Sigmoid colon (tissue), 7 donors: ENCODE data around the gene SYNPO2. TPM values are rescaled to one million over a fixed set of nuclear protein-coding genes. Genes with fewer than 3 reads are reported as not detected.

Experiments used
- DNase-seq: peaks from one replicate; pipeline ENCODE4 v3.0.0-alpha.2; 2019
- H3K27ac ChIP-seq, 4 donors: fragments of 200-600 bp; sonication (generic); one replicate each; pipeline ENCODE4 v1.5.1; 2016 to 2019; ENCODE audit warnings: mild to moderate bottlenecking in 1 of 4
- H3K27me3 ChIP-seq, 3 donors: fragments of 200-600 bp; sonication (generic); one replicate each; pipeline ENCODE4 v1.5.1; 2019; ENCODE audit warnings: mild to moderate bottlenecking in 1 of 3
- H3K36me3 ChIP-seq, 4 donors: fragments of 200-600 bp; sonication (generic); one replicate each; pipeline ENCODE4 v1.5.1; 2016 to 2019
- H3K4me1 ChIP-seq, 4 donors: fragments of 200-600 bp; sonication (generic); one replicate each; pipeline ENCODE4 v1.5.1; 2017 to 2019
- H3K4me3 ChIP-seq, 4 donors: fragments of 200-600 bp; sonication (generic); one replicate each; pipeline ENCODE4 v1.5.1; 2017 to 2019; ENCODE audit warnings: mild to moderate bottlenecking in 2 of 4, moderate library complexity in 1 of 4
- H3K9me3 ChIP-seq, 4 donors: fragments of 200-600 bp in 3 of 4; sonication (generic) in 3 of 4; one replicate each; pipeline versions ENCODE4 v1.5.1 to v1.6.1; 2013 to 2019
- CTCF ChIP-seq, 4 experiments: fragments of 450-650 bp in 3 of 4; fragments of 200-600 bp in 1 of 4; IDR thresholded peaks; one replicate each; pipeline ENCODE4 v1.5.1; 2016 to 2019; ENCODE audit warnings: antibody characterized with exemption in 4 of 4, mild to moderate bottlenecking in 3 of 4, moderate library complexity in 2 of 4
- EP300 ChIP-seq, 4 donors: sonication (generic); formaldehyde crosslinking; IDR thresholded peaks; one replicate each; pipeline ENCODE4 v1.6.1; 2017; ENCODE audit warnings: antibody characterized with exemption in 4 of 4
- POLR2A ChIP-seq, 2 donors: fragments of 450-650 bp; IDR thresholded peaks; one replicate each; pipeline ENCODE4 v1.6.1; 2016; ENCODE audit warnings: antibody characterized with exemption in 2 of 2, mild to moderate bottlenecking in 2 of 2, moderate library complexity in 2 of 2
- POLR2AphosphoS5 ChIP-seq, 4 donors: sonication (generic); formaldehyde crosslinking; IDR thresholded peaks; one replicate each; pipeline ENCODE4 v1.6.1; 2017; ENCODE audit warnings: antibody characterized with exemption in 4 of 4
- WGBS, 2 donors: extraction: QIAGEN DNeasy Blood & Tissue Kit; methylation state at CpG; one replicate each; pipeline ENCODE4 v1.1.7; 2013; 5-methylcytosine and 5-hydroxymethylcytosine counted together
- intact Hi-C: fragments of 100-400 bp; cut with DNase I; formaldehyde crosslinking; loops from one replicate; pipeline ENCODE4 v1.15.1; 2023
- polyA plus RNA-seq, 3 donors: library from polyadenylated mRNA; stranded (reverse); fragments of 200-250 nt; gene quantifications; one replicate each; pipeline ENCODE4 v1.2.3, GENCODE V29; 2013
- total RNA-seq, 4 donors: library from RNA; depleted of rRNA; stranded (reverse); fragments of >200 nt; gene quantifications; one replicate each; pipeline ENCODE4 v1.1.0, GENCODE V29; 2016
- donor health status: healthy with polysubstance abuse.
- donor health status: Bipolar disorder and iron deficiency.
- donor health status: healthy.

Gene SYNPO2
- total and polyA plus RNA-seq, 7 donors: 2.1 to 1,591 (median 611) TPM

DNA sequence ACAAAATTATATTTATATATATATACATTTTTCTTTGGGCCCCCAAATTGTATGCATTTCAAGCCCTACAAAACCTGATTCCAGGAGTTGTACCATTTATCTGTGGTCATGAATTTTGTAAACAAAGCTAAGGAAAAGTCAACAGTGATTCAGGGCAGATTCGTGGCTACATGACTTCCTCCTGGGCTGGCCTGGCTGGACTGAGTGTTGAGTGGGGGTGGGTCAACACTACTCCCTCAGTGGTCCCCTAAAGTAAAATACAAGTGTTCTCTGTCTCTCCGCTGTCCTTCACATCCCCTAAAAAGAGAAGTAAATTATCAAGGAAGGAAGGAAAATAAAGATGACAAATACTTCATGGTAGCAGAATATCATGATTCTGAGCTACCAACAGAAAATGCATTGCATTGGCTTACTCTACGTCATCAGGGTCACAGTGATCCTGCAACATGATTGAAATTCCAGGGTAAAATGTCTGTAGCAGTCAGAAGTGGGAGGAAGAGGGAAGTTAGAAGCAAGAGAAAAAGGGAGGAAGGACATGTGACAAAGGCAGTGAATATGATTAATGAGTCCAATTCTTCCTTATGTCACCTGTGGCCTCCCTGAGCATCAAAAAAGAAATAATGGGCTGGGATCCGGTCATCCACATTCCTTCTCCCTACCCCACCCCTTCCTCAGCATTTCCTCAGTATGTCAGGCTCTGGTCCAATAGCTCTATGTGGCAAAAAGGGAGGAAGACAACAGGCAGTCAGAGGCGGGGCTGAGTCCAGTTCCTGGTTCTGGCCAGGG is 204.6 kb downstream of the SYNPO2 start:
- no peak for DNase-seq
- intact Hi-C loops: no loop called here
- no peaks in the 10 kb centered on the region for H3K9me3 ChIP-seq
- TF ChIP-seq POLR2A (IDR thresholded peaks at IDR 0.05) (no peak), CTCF (IDR thresholded peaks at IDR 0.05) (no peak), POLR2AphosphoS5 (IDR thresholded peaks at IDR 0.05) (no peak), EP300 (IDR thresholded peaks at IDR 0.05) (no peak)
- no peaks in the 10 kb centered on the region for H3K36me3 ChIP-seq
- peaks cover 0 to 5% (median 0%) of the 10 kb centered on the region in 4 donors for H3K4me1 ChIP-seq
- H3K4me3 ChIP-seq: no peak overlapping the region
- no peaks in the 10 kb centered on the region for H3K27me3 ChIP-seq
- 60 to 72% methylated on average over 5 of the region's 5 CpGs for WGBS, 2 donors
- no peak overlapping the region for H3K27ac ChIP-seq

DNA sequence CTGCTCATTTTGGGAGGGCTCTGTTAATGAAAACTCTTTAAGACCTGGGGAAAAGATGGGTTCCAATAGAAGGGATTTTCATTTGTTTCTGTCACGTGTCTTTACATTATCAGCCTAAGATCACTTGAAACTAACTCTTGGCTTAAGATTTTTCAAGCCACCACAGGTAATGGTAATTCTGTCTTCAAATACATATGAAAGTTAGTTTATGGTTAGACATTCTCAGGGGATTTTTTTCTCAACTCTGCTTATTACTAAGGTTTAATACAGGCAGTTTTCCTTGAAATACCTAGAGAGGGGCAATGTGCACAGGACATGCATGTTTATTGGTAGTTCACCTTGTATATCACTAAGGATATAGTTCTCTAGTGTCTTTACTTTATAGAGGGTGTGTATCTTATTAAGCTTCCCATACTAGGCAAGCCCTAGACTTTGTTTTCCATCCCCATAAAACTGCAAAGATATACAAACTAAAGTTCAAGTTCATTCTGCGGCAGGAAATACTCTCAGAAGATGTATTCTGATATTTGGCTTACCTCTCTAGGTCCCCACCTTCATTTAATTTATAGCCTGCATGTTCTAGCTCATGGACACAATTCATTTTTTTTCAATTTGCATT is 208.7 kb downstream of the SYNPO2 start:
- 24 to 59% methylated on average over 2 of the region's 2 CpGs for WGBS, 2 donors
- Histone ChIP-seq H3K36me3 (no peaks in the 10 kb centered on the region), H3K27ac (no peak overlapping the region), H3K9me3 (no peaks in the 10 kb centered on the region), H3K4me1 (peaks cover 0 to 10% (median 3%) of the 10 kb centered on the region in 4 donors), H3K4me3 (no peak overlapping the region), H3K27me3 (no peaks in the 10 kb centered on the region)
- no peak for DNase-seq
- intact Hi-C loops: no loop called here
- TF ChIP-seq POLR2A (IDR thresholded peaks at IDR 0.05) (no peak), CTCF (IDR thresholded peaks at IDR 0.05) (no peak), EP300 (IDR thresholded peaks at IDR 0.05) (no peak), POLR2AphosphoS5 (IDR thresholded peaks at IDR 0.05) (no peak)

DNA sequence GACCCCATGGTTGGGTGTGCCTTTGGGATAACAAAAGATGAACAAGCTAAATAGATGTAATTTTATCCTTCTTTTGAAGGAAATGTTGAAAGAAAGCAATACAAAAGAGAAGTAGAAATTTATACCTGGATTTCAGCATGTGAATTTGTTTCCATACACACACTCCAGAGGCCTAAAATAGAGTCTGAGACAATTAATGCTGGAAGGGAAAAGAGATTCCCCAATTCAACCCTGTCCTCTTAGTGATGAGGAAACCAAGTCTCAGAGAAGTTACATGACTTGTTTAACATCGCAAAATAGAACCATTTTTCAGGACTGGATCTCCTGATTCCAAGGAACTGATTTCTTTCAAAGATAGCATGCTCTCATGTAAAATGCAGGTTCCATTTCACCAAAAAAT is 209.7 kb downstream of the SYNPO2 start:
- Histone ChIP-seq H3K4me1 (peaks cover 0 to 16% (median 10%) of the 10 kb centered on the region in 4 donors), H3K36me3 (no peaks in the 10 kb centered on the region), H3K9me3 (no peaks in the 10 kb centered on the region), H3K4me3 (no peak overlapping the region), H3K27ac (no peak overlapping the region), H3K27me3 (no peaks in the 10 kb centered on the region)
- TF ChIP-seq POLR2A (IDR thresholded peaks at IDR 0.05) (no peak), POLR2AphosphoS5 (IDR thresholded peaks at IDR 0.05) (no peak), EP300 (IDR thresholded peaks at IDR 0.05) (no peak), CTCF (IDR thresholded peaks at IDR 0.05) (no peak)
- intact Hi-C loops: no loop called here
- DNase-seq: no peak
- 93 to 98% methylated on average over 1 of the region's 1 CpG for WGBS, 2 donors

DNA sequence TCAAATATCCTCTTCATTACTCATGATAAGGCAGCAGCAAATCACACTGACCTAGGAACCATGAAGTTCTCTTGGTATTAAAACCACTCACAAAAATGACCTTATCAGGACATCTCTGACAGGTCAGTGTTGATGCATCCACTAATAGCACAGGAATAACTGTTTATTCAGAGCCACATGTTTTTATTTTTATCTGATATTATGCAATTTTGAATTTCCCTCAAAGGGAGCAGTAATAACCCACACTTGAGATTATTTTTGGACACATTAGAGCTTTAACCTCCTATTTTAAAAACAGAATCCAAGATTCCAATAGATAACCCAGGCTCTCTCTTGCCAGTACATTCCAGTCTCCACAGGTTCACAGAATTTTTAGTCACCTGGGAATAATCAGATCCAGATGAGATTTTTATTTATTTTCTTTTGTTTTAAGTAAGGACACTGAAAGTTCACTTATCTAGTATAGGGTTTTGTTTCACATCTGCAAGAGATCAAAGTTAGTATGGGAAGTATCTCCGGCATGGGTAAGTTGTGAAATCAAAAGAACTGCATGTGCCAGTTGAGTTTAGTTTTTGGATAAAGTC is 210.7 kb downstream of the SYNPO2 start:
- H3K27ac ChIP-seq: peak overlapping the region in 1 of 4 donors; percentile 37
- intact Hi-C loops: no loop called here
- no peak for TF ChIP-seq POLR2A (IDR thresholded peaks at IDR 0.05)
- TF ChIP-seq EP300 (IDR thresholded peaks at IDR 0.05): peak in 1 of 4 donors; percentile 1
- peak in 2 of 4 donors; percentile 14 to 26 for TF ChIP-seq POLR2AphosphoS5 (IDR thresholded peaks at IDR 0.05)
- TF ChIP-seq CTCF (IDR thresholded peaks at IDR 0.05): no peak
- H3K27me3 ChIP-seq: no peaks in the 10 kb centered on the region
- DNase-seq: no peak
- WGBS, 2 donors: 0 to 49% methylated on average over 1 of the region's 1 CpG
- no peaks in the 10 kb centered on the region for H3K9me3 ChIP-seq
- H3K4me1 ChIP-seq: peaks cover 0 to 17% (median 11%) of the 10 kb centered on the region in 4 donors
- no peaks in the 10 kb centered on the region for H3K36me3 ChIP-seq
- H3K4me3 ChIP-seq: no peak overlapping the region
